LNCAP (cell line): ENCODE measurements around the gene ASTL.

Experiments used
- TF ChIP-seq, protein P1 (sequence below): fragments of 450-650 bp; IDR thresholded peaks from 2 replicates; pipeline ENCODE4 v1.5.1; 2017; ENCODE audit warnings: mild to moderate bottlenecking

ASTL gene

DNA sequence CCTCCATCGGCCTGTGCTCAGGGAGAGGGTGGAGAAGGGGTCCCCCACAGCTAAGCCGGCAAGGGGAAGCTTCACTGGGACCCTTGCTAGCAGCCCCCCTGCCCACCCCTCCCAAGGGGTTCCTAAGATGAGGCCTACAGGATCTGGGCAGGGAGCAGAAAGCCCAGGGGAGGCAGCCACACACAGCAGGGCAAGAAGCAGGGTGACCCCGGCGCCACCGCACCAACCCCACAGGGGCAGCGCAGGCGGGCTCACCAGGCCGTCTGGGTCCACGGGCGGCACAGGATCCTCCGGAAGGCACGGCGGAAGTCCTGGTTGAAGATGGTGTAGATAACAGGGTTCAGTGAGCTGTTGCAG is 23.8 kb downstream of the ASTL start:
- TF ChIP-seq, protein P1, sequence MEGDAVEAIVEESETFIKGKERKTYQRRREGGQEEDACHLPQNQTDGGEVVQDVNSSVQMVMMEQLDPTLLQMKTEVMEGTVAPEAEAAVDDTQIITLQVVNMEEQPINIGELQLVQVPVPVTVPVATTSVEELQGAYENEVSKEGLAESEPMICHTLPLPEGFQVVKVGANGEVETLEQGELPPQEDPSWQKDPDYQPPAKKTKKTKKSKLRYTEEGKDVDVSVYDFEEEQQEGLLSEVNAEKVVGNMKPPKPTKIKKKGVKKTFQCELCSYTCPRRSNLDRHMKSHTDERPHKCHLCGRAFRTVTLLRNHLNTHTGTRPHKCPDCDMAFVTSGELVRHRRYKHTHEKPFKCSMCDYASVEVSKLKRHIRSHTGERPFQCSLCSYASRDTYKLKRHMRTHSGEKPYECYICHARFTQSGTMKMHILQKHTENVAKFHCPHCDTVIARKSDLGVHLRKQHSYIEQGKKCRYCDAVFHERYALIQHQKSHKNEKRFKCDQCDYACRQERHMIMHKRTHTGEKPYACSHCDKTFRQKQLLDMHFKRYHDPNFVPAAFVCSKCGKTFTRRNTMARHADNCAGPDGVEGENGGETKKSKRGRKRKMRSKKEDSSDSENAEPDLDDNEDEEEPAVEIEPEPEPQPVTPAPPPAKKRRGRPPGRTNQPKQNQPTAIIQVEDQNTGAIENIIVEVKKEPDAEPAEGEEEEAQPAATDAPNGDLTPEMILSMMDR = no peak

DNA sequence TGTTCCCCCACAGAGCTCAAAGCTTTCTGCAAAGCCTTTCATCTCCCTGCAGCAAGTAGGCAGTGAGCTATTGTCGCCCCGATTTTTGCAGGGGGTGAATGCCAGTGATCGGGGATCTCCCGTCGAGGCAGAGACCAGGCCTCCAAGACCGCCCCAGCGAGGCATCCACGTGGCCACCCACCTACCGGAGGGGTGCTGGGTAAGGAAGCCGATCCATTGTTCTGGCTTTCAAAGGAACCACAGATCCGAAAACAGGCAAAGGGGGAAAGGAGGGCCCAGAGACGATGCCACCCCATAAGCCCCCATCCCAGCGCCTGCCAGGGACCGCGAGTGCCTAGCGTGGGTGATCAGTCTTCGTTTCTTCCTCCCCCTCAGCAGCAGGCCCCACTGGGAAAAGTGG is 24.4 kb downstream of the ASTL start:
- TF ChIP-seq, protein P1 = no peak

GRCh38 chr2:96113367-96113677 is 25.0 kb downstream of the ASTL start:
- TF ChIP-seq, protein P1 = no peak

- TF ChIP-seq, protein P1 = no peak
Observed at GRCh38 chr2:96112501-96113366, 25.6 kb downstream of the ASTL start.

DNA sequence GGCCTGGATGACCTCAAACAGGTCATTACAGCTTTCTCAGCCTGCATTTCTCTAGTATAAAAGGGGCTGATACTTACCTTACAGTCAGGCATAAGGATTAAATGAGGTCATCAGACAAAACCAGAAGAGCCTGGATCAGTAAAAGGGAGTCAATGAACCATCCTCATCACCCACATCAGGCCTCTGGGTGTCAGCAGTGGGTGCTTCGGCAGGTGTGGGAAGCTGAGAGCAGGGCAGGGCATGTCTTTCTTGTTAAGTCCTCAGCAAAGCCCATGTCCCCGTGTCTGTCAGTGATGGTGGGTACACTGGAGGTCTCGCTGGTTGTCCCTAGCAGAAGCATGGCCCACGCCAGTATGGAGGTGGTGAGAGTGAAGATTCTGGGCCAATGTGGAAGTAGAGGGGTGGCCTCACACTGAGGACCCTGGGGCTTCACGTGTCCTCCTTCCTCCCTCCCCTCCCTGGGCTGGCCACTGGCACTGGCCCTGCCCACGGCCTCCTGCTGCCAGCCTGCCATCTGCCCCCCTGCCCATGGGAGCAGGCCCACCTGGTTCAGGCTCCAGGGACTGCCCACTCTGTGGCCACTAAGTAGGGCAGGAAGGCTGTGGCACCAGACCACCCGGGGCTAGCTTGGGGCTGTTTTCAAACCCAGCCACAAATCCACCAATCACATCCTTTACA is 26.3 kb downstream of the ASTL start:
- TF ChIP-seq, protein P1 = no peak

- TF ChIP-seq, protein P1 = no peak
Observed at GRCh38 chr2:96111257-96111640, 27.1 kb downstream of the ASTL start.

- TF ChIP-seq, protein P1 = no peak
Observed at GRCh38 chr2:96110621-96111256, 27.6 kb downstream of the ASTL start.
